Breast epithelium (tissue), 4 donors: Measurements from ENCODE around the gene TOP1. TPM values are rescaled to one million over a fixed set of nuclear protein-coding genes. Genes with fewer than 3 reads are reported as not detected.

Experiments
- DNase-seq, 2 donors: peaks; one replicate each; pipeline ENCODE4 v3.0.0-alpha.2; 2019; ENCODE audit warnings: low spot score in 2 of 2
- H3K27ac ChIP-seq, 2 donors: fragments of 200-600 bp; sonication (generic) in 1 of 2; one replicate each; pipeline ENCODE4 v1.5.1; 2016 to 2019; ENCODE audit warnings: mild to moderate bottlenecking in 1 of 2
- H3K27me3 ChIP-seq, 2 donors: fragments of 200-600 bp; sonication (generic) in 1 of 2; one replicate each; pipeline versions ENCODE4 v1.5.1 to v1.6.0; 2017 to 2019; ENCODE audit warnings: control low read depth in 1 of 2, mild to moderate bottlenecking in 1 of 2
- H3K36me3 ChIP-seq: fragments of 200-600 bp; one replicate; pipeline ENCODE4 v1.5.1; 2019
- H3K4me1 ChIP-seq, 2 donors: fragments of 200-600 bp; sonication (generic); one replicate each; pipeline ENCODE4 v1.5.1; 2016 to 2019; ENCODE audit warnings: control low read depth in 1 of 2
- H3K4me3 ChIP-seq, 3 donors: fragments of 200-600 bp; sonication (generic); 1 replicate in 2 of 3; 2 replicates in 1 of 3; pipeline ENCODE4 v1.5.1; 2016 to 2019; ENCODE audit warnings: mild to moderate bottlenecking in 3 of 3, moderate library complexity in 2 of 3
- H3K9me3 ChIP-seq, 2 donors: fragments of 200-600 bp; sonication (generic) in 1 of 2; one replicate each; pipeline ENCODE4 v1.5.1; 2016 to 2019; ENCODE audit warnings: control low read depth in 1 of 2
- CTCF ChIP-seq, 3 donors: fragments of 450-650 bp; IDR thresholded peaks; one replicate each; pipeline ENCODE4 v1.5.1; 2016 to 2017; ENCODE audit warnings: antibody characterized with exemption in 3 of 3, mild to moderate bottlenecking in 3 of 3, moderate library complexity in 3 of 3
- POLR2A ChIP-seq: fragments of 450-650 bp; IDR thresholded peaks from one replicate; pipeline ENCODE4 v1.6.1; 2016; ENCODE audit warnings: antibody characterized with exemption, mild to moderate bottlenecking, moderate library complexity
- POLR2AphosphoS5 ChIP-seq, 3 donors: sonication (generic); formaldehyde crosslinking; IDR thresholded peaks; one replicate each; pipeline ENCODE4 v1.6.1; 2017; ENCODE audit warnings: antibody characterized with exemption in 3 of 3
- intact Hi-C: fragments of 100-400 bp; cut with DNase I; formaldehyde crosslinking; loops from one replicate; pipeline ENCODE4 v1.15.1; 2023; ENCODE audit warnings: low total_unique reads
- total RNA-seq, 3 donors: library from RNA; depleted of rRNA; stranded (reverse); fragments of >200 nt; gene quantifications; one replicate each; pipeline ENCODE4 v1.1.0, GENCODE V29; 2016

Gene TOP1
- total RNA-seq, 3 donors from 2014 or later: 24.0 to 41.6 (median 40.3) TPM

GRCh38 chr20:41136680-41137613, 108.3 kb downstream of the TOP1 start, which contains the start of gene PLCG1:
Gene PLCG1, plus strand, starts transcription at chr20:41137543. Its CDS starts 99 bp downstream, at chr20:41137642.
- peak within 1 kb of the TSS; percentile 94 to 98 for H3K27ac ChIP-seq
- H3K4me1 ChIP-seq: peaks cover 14 to 15% of the 10 kb centered on the region in 2 donors
- TF ChIP-seq POLR2AphosphoS5 (IDR thresholded peaks at IDR 0.05) (peak; percentile 79 to 89 (median 88)), POLR2A (peak; percentile 69), CTCF (IDR thresholded peaks at IDR 0.05) (peak in 1 of 3 donors; percentile 21)
- H3K9me3 ChIP-seq: no peaks in the 10 kb centered on the region
- H3K4me3 ChIP-seq: peak within 1 kb of the TSS; percentile 80 to 91 (median 86)
- DNase-seq: peak; percentile 86 to 88
- intact Hi-C loops: no loop called here
- no peaks in the 10 kb centered on the region for H3K36me3 ChIP-seq
- H3K27me3 ChIP-seq: no peaks in the 10 kb centered on the region

GRCh38 chr20:41137614-41138474, 109.2 kb downstream of the TOP1 start:
- H3K4me3 ChIP-seq: peak overlapping the region; percentile 80 to 91 (median 86)
- peak in 2 of 3 donors; percentile 54 to 63 for TF ChIP-seq POLR2AphosphoS5 (IDR thresholded peaks at IDR 0.05)
- TF ChIP-seq POLR2A: no peak
- TF ChIP-seq CTCF (IDR thresholded peaks at IDR 0.05): no peak
- H3K9me3 ChIP-seq: no peaks in the 10 kb centered on the region
- H3K27me3 ChIP-seq: no peaks in the 10 kb centered on the region
- H3K27ac ChIP-seq: peak overlapping the region; percentile 94 to 98
- intact Hi-C loops: no loop called here
- peak; percentile 55 to 65 for DNase-seq
- H3K36me3 ChIP-seq: no peaks in the 10 kb centered on the region
- peaks cover 15 to 20% of the 10 kb centered on the region in 2 donors for H3K4me1 ChIP-seq

- no peak for DNase-seq
- H3K4me3 ChIP-seq: peak overlapping the region; percentile 80 to 91 (median 86)
- no peaks in the 10 kb centered on the region for H3K36me3 ChIP-seq
- no peaks in the 10 kb centered on the region for H3K9me3 ChIP-seq
- no peaks in the 10 kb centered on the region for H3K27me3 ChIP-seq
- H3K4me1 ChIP-seq: peaks cover 15 to 22% of the 10 kb centered on the region in 2 donors
- H3K27ac ChIP-seq: peak overlapping the region; percentile 94 to 98
- TF ChIP-seq POLR2AphosphoS5 (IDR thresholded peaks at IDR 0.05) (no peak), CTCF (IDR thresholded peaks at IDR 0.05) (no peak), POLR2A (no peak)
- intact Hi-C loops: no loop called here
Observed at GRCh38 chr20:41138475-41139226, 110.0 kb downstream of the TOP1 start.

GRCh38 chr20:41139227-41140093, 110.8 kb downstream of the TOP1 start:
- no peak for DNase-seq
- Histone ChIP-seq H3K4me1 (peaks cover 15 to 22% of the 10 kb centered on the region in 2 donors), H3K36me3 (no peaks in the 10 kb centered on the region), H3K9me3 (no peaks in the 10 kb centered on the region), H3K27me3 (no peaks in the 10 kb centered on the region), H3K4me3 (peak overlapping the region; percentile 80 to 91 (median 86)), H3K27ac (peak overlapping the region; percentile 94 to 98)
- intact Hi-C loops: no loop called here
- no peak for TF ChIP-seq CTCF (IDR thresholded peaks at IDR 0.05)
- TF ChIP-seq POLR2A: no peak
- TF ChIP-seq POLR2AphosphoS5 (IDR thresholded peaks at IDR 0.05): no peak
